Astrocyte of the spinal cord (primary cell): ENCODE results near the gene TMEM88.
"Not testable (repeated sequence)": the region's sequence is repeated elsewhere in the genome, so short reads cannot be mapped to it uniquely, and the experiment has no call there.

ENCODE experiments used
- DNase-seq: peaks from one replicate; pipeline ENCODE4 v3.0.0; 2011; ENCODE audit warnings: low read depth, low spot score
- H3K4me3 ChIP-seq: 2 replicates; pipeline ENCODE4 v1.5.1; 2011; ENCODE audit warnings: low read depth, mild to moderate bottlenecking, low read length, moderate library complexity
- in situ Hi-C: cut with HindIII; loops from 2 replicates; pipeline ENCODE4 v1.10.0; 2017; ENCODE audit warnings: low sequenced_read_pairs
- TF ChIP-seq, protein P1 (sequence below): IDR thresholded peaks from 2 replicates; pipeline ENCODE4 v1.5.1; 2012; ENCODE audit warnings: low read depth, mild to moderate bottlenecking, low read length, inconsistent platforms

The TMEM88 gene

DNA sequence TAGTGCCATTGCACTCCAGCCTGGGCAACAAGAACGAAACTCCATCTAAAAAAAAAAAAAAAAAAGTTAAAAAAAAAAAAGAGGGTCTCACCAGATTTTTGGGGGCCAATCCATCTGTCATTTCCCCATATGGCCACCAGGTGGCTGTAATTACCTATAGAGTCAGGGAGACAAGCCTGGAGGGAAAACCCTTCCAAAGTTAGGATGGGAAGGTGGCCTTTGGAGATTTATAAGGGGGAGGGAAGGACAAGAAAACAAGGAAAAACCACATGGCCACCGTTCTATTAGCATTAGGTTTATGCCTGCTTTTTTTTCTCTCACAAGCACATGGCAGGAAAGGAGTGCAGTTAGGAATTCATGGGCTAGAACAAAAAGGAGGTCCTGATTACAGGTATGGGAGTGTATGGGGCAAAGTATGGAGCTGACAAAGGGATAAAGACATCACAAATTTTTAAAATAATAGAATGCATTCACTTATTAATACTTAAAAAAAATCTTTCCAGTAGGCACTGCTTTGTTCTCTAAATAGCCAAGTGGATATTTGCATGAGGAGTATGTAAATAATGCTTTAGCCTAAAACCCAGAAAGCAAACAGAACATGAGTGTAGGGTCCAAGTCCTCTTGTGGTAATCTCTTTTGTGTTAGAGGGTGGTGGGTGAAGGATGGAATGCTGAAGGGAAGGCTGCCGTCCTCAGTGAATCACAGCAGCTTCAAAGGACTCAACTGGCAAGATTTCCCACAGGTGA lies 8.0 kb downstream of the TMEM88 start:
- H3K4me3 ChIP-seq = no peak overlapping the region
- TF ChIP-seq, protein P1, sequence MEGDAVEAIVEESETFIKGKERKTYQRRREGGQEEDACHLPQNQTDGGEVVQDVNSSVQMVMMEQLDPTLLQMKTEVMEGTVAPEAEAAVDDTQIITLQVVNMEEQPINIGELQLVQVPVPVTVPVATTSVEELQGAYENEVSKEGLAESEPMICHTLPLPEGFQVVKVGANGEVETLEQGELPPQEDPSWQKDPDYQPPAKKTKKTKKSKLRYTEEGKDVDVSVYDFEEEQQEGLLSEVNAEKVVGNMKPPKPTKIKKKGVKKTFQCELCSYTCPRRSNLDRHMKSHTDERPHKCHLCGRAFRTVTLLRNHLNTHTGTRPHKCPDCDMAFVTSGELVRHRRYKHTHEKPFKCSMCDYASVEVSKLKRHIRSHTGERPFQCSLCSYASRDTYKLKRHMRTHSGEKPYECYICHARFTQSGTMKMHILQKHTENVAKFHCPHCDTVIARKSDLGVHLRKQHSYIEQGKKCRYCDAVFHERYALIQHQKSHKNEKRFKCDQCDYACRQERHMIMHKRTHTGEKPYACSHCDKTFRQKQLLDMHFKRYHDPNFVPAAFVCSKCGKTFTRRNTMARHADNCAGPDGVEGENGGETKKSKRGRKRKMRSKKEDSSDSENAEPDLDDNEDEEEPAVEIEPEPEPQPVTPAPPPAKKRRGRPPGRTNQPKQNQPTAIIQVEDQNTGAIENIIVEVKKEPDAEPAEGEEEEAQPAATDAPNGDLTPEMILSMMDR = peak; percentile 64
- DNase-seq = peak; percentile 52
- in situ Hi-C loops = no loop called here

- DNase-seq, in situ Hi-C loops, H3K4me3 ChIP-seq: not testable (repeated sequence)
These were observed 9.5 kb downstream of the TMEM88 start for GRCh38 chr17:7864384-7864783.

GRCh38 chr17:7864995-7865650 lies 10.3 kb downstream of the TMEM88 start:
- DNase-seq = no peak
- TF ChIP-seq, protein P1 = no peak
- H3K4me3 ChIP-seq = no peak overlapping the region
- in situ Hi-C loops = no loop called here

GRCh38 chr17:7867881-7868329 lies 13.0 kb downstream of the TMEM88 start:
- no peak for DNase-seq

GRCh38 chr17:7873051-7873450 lies 18.2 kb downstream of the TMEM88 start:
- H3K4me3 ChIP-seq = no peak overlapping the region
- DNase-seq = no peak
- in situ Hi-C loops = no loop called here
- TF ChIP-seq, protein P1 = no peak

More at GRCh38 chr17:7867881-7868329, 13.0 kb downstream of the TMEM88 start:
- no peak overlapping the region for H3K4me3 ChIP-seq
- in situ Hi-C loops = no loop called here
- TF ChIP-seq, protein P1 = no peak

- in situ Hi-C loops = no loop called here
- no peak for DNase-seq
- no peak overlapping the region for H3K4me3 ChIP-seq
- TF ChIP-seq, protein P1 = no peak
These were observed 21.0 kb downstream of the TMEM88 start for GRCh38 chr17:7875804-7876370.

GRCh38 chr17:7878234-7878633 lies 23.4 kb downstream of the TMEM88 start:
- in situ Hi-C loops = no loop called here
- TF ChIP-seq, protein P1 = no peak
- DNase-seq = no peak
- H3K4me3 ChIP-seq = no peak overlapping the region
